HG03060 (cell line): ENCODE data around the gene PRMT5.

ENCODE experiments used
- ATAC-seq: cut with Tn5 transposase; IDR thresholded peaks from one replicate; pipeline ENCODE4 v1.9.1; 2021; ENCODE audit warnings: low read depth, moderate number of reproducible peaks; ENCODE audit not compliant: unreplicated experiment

Gene PRMT5

DNA sequence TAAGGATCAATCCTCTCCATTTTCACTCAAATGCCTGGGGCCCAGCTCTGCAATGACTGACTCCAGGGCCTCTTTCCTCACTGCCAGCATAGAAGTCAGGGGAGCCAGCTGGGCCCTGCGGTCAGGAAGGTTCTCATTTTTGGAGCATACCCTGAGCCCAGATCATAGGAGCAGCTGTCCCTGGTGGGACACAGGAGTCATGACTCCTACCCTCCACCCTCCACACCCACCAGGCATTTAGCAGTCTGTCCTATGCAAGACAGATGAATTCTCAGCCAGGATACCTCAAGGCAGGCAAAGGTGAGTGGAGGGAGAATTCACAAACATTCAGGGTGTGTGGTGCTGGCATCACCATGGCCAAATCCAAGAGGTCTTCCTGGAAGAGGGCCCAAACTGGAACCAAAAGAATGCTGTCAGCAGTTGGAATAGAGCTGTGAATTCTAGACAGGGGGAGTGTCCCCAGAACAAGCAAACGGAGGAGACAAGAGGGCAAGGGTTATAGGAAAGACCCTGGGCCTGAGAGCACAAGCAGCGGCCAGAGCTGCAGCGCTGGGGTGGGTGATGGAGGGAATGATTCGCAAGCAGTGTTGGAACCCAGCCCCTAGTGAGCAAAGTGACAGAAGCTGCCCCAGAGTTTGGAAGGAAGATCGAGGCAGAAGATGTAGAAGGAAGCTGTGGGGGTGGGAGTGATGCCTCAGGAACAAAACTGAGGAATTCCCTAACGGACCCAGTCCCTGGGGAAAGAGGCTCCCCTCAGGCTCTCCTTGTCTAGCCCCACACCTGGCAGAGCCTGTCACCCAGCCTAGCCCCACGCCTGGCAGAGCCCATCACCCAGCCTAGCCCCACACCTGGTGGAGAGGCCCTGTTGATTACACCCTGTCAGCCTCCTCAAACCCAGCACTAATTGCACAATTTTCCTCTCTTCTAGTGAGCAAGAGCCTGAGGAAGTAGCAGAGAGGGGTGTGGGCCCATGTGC lies 50.6 kb downstream of the PRMT5 start:
- no peak for ATAC-seq

DNA sequence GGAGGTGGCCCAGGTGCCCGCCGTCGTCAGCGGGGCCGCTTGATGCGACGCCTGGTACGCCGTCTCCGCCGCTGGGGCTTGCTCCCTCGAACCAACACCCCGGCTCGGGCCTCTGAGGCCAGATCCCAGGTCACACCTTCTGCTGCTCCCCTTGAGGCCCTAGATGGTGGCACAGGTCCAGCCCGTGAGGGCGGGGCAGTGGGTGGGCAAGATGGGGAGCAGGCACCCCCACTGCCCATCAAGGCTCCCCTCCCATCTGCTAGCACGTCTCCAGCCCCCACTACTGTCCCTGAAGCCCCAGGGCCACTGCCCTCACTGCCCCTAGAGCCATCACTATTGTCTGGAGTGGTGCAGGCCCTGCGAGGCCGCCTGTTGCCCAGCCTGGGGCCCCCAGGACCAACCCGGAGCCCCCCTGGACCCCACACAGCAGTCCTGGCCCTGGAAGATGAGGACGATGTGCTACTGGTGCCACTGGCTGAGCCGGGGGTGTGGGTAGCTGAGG lies 52.1 kb downstream of the PRMT5 start:
- ATAC-seq = no peak

DNA sequence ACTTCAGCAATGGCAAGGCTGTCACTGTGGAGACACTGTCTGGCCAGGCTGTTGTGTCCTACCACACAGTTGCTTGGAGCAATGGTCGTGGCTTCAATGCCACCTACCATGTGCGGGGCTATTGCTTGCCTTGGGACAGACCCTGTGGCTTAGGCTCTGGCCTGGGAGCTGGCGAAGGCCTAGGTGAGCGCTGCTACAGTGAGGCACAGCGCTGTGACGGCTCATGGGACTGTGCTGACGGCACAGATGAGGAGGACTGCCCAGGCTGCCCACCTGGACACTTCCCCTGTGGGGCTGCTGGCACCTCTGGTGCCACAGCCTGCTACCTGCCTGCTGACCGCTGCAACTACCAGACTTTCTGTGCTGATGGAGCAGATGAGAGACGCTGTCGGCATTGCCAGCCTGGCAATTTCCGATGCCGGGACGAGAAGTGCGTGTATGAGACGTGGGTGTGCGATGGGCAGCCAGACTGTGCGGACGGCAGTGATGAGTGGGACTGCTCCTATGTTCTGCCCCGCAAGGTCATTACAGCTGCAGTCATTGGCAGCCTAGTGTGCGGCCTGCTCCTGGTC lies 53.3 kb downstream of the PRMT5 start:
- ATAC-seq = no peak

- no peak for ATAC-seq
These were observed 54.0 kb downstream of the PRMT5 start for GRCh38 chr14:22875003-22875747.

DNA sequence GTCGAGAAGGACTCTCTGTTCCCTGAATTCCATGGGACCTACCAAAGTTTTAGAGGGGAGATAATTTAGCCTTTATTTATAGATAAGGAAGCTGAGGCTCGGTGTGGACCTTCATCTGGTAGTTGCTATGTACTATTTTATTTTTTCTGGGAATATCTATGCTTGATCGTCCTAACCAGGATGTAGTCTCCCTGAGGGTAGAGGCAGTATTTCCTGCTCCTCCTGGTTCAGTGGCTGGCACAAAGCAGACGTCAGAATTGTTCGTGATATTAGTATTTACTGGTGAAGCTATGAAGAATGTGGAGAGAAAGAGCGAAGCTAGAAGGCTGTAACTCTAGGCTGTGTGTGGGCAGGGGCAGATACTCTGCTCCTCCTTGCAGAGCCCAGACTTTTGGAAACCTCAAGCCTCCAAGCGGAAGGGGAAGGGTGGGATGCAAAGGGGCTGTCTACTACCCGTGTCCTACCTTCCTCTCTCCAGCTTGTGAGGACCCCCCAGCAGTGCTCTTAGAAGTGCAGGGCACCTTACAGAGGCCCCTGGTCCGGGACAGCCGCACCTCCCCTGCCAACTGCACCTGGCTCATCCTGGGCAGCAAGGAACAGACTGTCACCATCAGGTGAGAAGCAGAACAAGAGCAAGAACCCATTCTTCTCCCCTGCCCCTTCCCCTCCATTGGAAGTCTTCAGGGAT lies 56.2 kb downstream of the PRMT5 start:
- ATAC-seq = no peak

GRCh38 chr14:22872033-22872832 lies 56.9 kb downstream of the PRMT5 start:
- ATAC-seq = no peak

- ATAC-seq = peak; percentile 75
These were observed 57.7 kb downstream of the PRMT5 start, which contains the start of gene LRP10 for GRCh38 chr14:22871224-22872032. Gene LRP10 (plus strand): TSS chr14:22871740. CDS start chr14:22872304, 564 bp downstream.

DNA sequence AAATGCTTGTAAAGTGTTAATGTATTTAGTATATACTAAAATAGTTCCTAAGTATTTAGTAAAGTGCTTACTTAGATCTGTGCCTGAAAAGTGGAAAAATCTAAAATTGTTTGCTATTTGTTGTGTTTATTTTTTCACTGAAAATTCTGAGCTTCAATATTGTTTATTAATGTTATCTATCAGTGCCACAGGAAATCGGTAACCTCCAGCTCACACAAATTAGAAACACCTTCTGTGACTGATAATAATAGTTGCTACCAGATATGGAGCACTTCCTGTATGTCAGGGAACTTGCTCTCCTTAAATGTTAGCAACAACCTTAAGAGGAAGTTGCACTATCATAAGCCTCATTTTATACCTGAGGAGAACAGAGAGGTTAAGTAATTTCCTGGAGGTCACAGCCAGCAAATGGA lies 58.4 kb downstream of the PRMT5 start:
- peak; percentile 37 for ATAC-seq
